ENCODE data around the gene GHR. TPM values are rescaled to one million over a fixed set of nuclear protein-coding genes. Genes with fewer than 3 reads are reported as not detected.
A peak's percentile ranks its signal among the peaks of the same experiment; 100 is the strongest.

GHR gene
- total and polyA plus RNA-seq, 8 donors = 0.87 to 34.8 (median 7.8) TPM

DNA sequence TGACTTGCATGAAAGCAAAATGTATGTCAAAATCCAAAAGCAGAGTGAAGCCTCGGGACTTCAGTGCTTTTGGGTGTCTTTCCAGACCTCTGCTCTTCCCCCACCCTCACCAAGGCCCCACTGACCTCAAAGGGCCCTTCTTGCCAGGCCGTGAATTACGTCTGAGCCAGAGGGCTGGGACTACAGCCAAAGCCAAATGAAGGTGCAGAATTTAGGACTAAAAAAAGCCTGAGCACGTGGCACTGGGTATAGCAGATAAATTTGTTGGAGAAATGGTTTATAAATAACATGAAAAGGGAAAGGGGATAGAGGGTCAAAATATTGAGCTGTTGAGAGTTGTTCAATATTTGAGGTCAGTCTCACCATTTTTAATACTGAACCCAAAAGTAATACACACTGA is 163.4 kb downstream of the GHR start:
- TF ChIP-seq POLR2A (IDR thresholded peaks at IDR 0.05) (no peak), CTCF (IDR thresholded peaks at IDR 0.05) (no peak), POLR2AphosphoS5 (IDR thresholded peaks at IDR 0.05) (no peak), EP300 (IDR thresholded peaks at IDR 0.05) (no peak)
- 5 to 12% (median 6%) methylated on average over 4 of the region's 4 CpGs for WGBS, 5 donors
- intact Hi-C loops (cut with DNase I; ENCODE audit: low total_unique reads) = no loop called here
- H3K27me3 ChIP-seq = no peaks in the 10 kb centered on the region
- H3K36me3 ChIP-seq = no peaks in the 10 kb centered on the region
- peak overlapping the region in 3 of 5 donors; percentile 9 to 60 (median 33) for H3K27ac ChIP-seq
- no peak overlapping the region for H3K4me3 ChIP-seq
- peaks cover 9 to 64% (median 32%) of the 10 kb centered on the region in 4 donors for H3K4me1 ChIP-seq
- DNase-seq = peak; percentile 23 to 44
- no peaks in the 10 kb centered on the region for H3K9me3 ChIP-seq

DNA sequence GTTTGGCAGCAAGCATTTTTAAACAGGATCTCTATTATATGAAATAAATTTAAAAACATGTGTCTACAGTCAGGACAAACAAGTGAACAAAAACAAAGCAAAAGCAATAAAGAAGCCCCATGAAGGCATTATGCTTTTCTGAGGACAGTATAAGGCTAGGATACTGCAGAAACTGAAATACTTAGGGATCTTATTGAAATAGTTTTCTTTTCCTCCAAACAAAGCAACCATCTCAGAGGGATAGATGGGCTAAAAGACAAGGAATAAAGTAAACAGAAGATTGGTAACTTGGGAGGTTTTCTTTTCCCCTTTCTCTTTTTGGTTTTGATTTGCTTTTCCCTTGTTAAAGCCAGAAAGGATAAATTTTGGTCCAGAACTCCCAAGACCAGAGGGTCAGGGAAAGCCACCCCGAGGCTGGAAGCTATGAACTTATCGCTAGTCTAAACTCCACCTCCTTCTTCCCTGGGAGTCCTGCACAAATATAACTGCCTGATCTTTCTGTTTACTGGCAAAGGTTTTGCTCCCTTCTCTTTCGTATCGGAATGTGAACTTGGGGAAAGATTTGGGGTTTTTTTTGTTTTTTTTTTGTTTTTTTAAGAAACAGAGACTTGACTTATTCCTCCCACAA is 164.0 kb downstream of the GHR start:
- Histone ChIP-seq H3K27ac (peak overlapping the region in 3 of 5 donors; percentile 37 to 60 (median 51)), H3K4me1 (peaks cover 10 to 64% (median 33%) of the 10 kb centered on the region in 4 donors), H3K27me3 (no peaks in the 10 kb centered on the region), H3K4me3 (no peak overlapping the region), H3K36me3 (no peaks in the 10 kb centered on the region), H3K9me3 (no peaks in the 10 kb centered on the region)
- intact Hi-C loops (cut with DNase I; ENCODE audit: low total_unique reads) = no loop called here
- DNase-seq = no peak
- no peak for TF ChIP-seq EP300 (IDR thresholded peaks at IDR 0.05)
- TF ChIP-seq POLR2A (IDR thresholded peaks at IDR 0.05) = no peak
- TF ChIP-seq POLR2AphosphoS5 (IDR thresholded peaks at IDR 0.05) = no peak
- no peak for TF ChIP-seq CTCF (IDR thresholded peaks at IDR 0.05)
- 16 to 37% (median 25%) methylated on average over 4 of the region's 4 CpGs for WGBS, 5 donors

GRCh38 chr5:42590566-42590965 is 167.3 kb downstream of the GHR start:
- Histone ChIP-seq H3K9me3 (no peaks in the 10 kb centered on the region), H3K27me3 (no peaks in the 10 kb centered on the region), H3K27ac (peak overlapping the region in 2 of 5 donors; percentile 25 to 40), H3K4me1 (peaks cover 10 to 43% (median 29%) of the 10 kb centered on the region in 4 donors), H3K36me3 (no peaks in the 10 kb centered on the region), H3K4me3 (no peak overlapping the region)
- no peak for DNase-seq
- TF ChIP-seq EP300 (IDR thresholded peaks at IDR 0.05) (no peak), POLR2AphosphoS5 (IDR thresholded peaks at IDR 0.05) (no peak)
- intact Hi-C loops (cut with DNase I; ENCODE audit: low total_unique reads) = no loop called here

GRCh38 chr5:42591015-42591414 is 167.8 kb downstream of the GHR start:
- intact Hi-C loops (cut with DNase I; ENCODE audit: low total_unique reads) = no loop called here
- no peak overlapping the region for H3K4me3 ChIP-seq
- no peaks in the 10 kb centered on the region for H3K9me3 ChIP-seq
- H3K27me3 ChIP-seq = no peaks in the 10 kb centered on the region
- no peak for TF ChIP-seq CTCF (IDR thresholded peaks at IDR 0.05)
- TF ChIP-seq POLR2A (IDR thresholded peaks at IDR 0.05) = no peak
- no peak for TF ChIP-seq POLR2AphosphoS5 (IDR thresholded peaks at IDR 0.05)
- no peak for TF ChIP-seq EP300 (IDR thresholded peaks at IDR 0.05)
- peak overlapping the region in 2 of 5 donors; percentile 25 to 40 for H3K27ac ChIP-seq
- peak in 1 of 2 donors; percentile 71 for DNase-seq
- WGBS, 5 donors = 2 to 6% (median 3%) methylated on average over 7 of the region's 7 CpGs
- peaks cover 10 to 43% (median 28%) of the 10 kb centered on the region in 4 donors for H3K4me1 ChIP-seq
- no peaks in the 10 kb centered on the region for H3K36me3 ChIP-seq

Measured in stomach (tissue), 9 donors.